Right lobe of liver (tissue), 4 donors: ENCODE data around the gene LCN10.

Source experiments
- CTCF ChIP-seq, 4 donors: fragments of 200-600 bp in 3 of 4; fragments of 450-650 bp in 1 of 4; IDR thresholded peaks; one replicate each; pipeline versions ENCODE4 v1.5.1 to v1.8.0; 2016 to 2022; ENCODE audit warnings: antibody characterized with exemption in 4 of 4, mild to moderate bottlenecking in 2 of 4
- POLR2A ChIP-seq: fragments of 450-650 bp; IDR thresholded peaks from one replicate; pipeline ENCODE4 v1.6.1; 2017; ENCODE audit warnings: antibody characterized with exemption, mild to moderate bottlenecking
- donor health status: DM: no; HTN: no; CAD: no.
- donor health status: DM: no; HTN: no; CAD: no.
- donor health status: DM: no; HTN: yes; CAD: no.

- TF ChIP-seq CTCF (IDR thresholded peaks at IDR 0.05) (peak; percentile 90 to 96 (median 92)), POLR2A (no peak)
Measured at GRCh38 chr9:136791516-136792276, 49.0 kb upstream of the LCN10 start.
